NCI-H82 treated with DMSO at 0.1 percent for 48 hours (cell line): Measurements from ENCODE around the gene CGB5.
"Not testable (repeated sequence)": the region's sequence is repeated elsewhere in the genome, so short reads cannot be mapped to it uniquely, and the experiment has no call there.

ENCODE experiments used
- DNase-seq: peaks from one replicate; lab custom pipeline; 2025; ENCODE audit not compliant: unreplicated experiment; lab: John Stamatoyannopoulos, UW

The CGB5 gene

DNA sequence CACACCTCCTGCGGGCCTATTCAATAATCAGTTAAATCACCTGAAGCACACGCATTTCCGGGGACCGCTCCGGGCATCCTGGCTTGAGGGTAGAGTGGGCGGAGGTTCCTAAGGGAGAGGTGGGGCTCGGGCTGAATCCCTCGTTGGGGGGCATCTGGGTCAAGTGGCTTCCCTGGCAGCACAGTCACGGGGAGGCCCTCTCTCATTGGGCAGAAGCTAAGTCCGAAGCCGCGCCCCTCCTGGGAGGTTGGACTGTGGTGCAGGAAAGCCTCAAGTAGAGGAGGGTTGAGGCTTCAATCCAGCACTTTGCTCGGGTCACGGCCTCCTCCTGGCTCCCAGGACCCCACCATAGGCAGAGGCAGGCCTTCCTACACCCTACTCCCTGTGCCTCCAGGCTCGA, at the start of gene CGB5:
CGB5 (plus strand) TSS at position 301 of the 400 bp plus-strand sequence. CDS start 362 bp downstream, outside the sequence.
- not testable (repeated sequence) for DNase-seq

DNA sequence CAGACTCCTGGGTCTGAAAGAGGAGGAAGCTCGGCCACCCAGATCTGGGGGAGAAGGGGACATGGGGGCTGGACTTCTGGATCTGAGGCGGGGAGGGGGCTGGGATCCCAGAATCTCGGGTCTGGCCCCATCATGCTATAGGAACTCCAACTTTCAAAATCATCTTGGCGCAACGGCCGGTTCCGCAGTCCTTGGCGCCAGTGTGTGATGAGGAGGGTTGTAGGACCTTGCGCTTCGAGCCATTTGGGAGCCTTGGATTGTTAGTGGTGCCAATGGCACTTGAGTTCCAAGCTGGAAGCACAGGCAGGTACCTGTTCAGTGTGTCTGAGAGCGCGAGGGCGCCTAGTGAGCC, 49.6 kb upstream of the CGB5 start:
- DNase-seq = no peak

DNA sequence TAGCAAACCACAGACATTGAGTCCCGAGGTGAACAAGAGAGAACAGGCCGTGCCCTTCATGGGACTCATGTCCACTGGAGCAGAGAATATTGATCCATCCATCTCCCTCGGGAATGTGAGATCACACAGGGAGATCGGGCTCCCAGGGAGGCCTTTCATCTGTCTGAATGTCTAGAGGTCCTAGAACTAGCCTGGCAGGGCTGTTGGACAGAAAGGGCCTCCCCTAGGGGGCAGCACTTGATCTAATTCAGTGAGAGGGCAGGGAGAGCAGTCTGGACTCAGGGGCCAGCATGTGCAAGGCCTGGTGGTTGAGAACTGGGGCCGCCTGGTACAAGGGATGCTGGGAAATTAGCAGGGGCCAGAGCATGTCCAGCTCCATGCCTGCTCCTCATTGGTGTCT, 45.7 kb upstream of the CGB5 start:
- DNase-seq = peak; percentile 35

- no peak for DNase-seq
Observed at GRCh38 chr19:48999481-49000325, 43.9 kb upstream of the CGB5 start.

DNA sequence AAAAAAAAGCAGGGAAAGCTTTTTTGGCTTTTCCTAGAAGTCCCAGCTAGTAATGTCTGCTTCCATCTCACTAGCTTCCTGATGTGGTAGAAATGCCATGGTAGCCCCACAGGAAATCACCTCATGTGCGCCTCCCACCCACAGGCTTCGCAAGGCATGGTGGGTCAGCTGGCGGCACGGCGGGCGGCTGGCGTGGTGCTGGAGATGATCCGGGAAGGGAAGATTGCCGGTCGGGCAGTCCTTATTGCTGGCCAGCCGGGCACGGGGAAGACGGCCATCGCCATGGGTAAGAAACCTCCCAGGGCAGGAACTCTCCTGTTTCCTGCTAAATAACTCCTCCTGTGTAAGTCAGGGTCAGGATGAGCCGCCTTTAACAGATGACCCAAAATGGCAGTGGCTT, 39.5 kb upstream of the CGB5 start:
- DNase-seq = no peak

- DNase-seq = no peak
Observed at GRCh38 chr19:49004964-49005614, 38.6 kb upstream of the CGB5 start.

- DNase-seq = no peak
Observed at GRCh38 chr19:49006905-49007304, 36.7 kb upstream of the CGB5 start.

GRCh38 chr19:49009828-49010227, 33.8 kb upstream of the CGB5 start:
- no peak for DNase-seq

DNA sequence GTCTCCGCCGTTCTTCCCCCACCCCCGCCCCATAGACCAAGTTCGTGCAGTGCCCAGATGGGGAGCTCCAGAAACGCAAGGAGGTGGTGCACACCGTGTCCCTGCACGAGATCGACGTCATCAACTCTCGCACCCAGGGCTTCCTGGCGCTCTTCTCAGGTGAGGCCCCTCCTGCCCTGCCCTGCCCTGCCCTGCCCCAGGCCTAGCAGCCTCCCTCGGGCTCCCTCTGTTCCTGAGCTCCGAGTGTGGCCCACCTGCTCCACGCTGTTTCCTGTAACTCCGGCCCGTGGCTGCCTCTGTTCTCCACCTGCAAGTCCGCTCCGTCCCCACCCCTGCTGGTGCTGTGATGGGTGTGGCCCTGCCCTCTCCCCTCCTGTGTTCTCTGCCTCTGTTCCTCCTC, 33.2 kb upstream of the CGB5 start:
- DNase-seq = no peak

- DNase-seq = no peak
Observed at GRCh38 chr19:49011194-49011593, 32.5 kb upstream of the CGB5 start.

DNA sequence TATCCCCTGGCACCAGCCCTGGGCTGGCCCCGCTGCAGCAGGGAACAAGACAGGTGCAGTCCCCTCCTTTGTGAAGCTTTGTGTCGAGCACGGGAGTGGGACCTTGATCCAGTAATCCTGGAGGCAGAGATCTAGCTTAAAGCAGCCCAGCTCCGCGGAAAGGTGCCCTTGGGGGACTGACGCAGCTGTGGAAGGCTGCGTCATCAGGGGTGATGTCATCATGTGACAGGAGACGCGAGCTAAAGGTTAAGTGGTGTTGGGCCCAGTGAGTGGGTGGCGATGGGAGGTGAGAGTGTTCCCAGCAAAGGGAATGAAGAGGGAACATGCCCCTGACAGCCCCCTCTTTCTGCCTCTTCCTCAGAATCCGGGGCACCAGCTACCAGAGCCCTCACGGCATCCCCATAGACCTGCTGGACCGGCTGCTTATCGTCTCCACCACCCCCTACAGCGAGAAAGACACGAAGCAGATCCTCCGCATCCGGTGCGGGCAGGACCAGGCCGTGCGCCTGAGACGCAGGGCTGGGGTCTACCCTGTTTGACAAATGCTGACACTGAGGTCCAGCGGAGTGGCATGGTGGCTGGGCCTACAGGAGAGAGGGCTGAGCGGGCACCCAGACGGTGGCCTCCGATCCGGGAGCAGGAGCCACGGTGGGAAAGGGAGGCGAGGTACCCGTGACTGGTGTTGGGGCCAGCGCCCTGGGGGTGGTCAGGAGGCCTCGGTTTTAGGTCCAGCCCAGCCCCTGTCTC, 29.4 kb upstream of the CGB5 start:
- no peak for DNase-seq

DNA sequence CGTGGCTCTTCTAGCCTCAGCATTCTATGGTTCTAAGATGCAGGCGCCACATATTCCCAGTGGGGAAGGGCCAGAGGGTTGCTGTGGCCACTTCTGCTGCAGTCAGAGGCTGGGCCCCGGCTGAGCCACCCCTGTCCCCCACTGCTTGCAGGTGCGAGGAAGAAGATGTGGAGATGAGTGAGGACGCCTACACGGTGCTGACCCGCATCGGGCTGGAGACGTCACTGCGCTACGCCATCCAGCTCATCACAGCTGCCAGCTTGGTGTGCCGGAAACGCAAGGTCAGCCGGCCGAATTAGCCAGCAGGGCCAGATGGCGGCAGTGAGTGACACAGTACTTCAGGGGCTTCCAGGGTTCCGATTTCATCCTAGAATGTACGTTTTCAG, 28.8 kb upstream of the CGB5 start:
- DNase-seq = no peak

GRCh38 chr19:49016067-49016839, 27.4 kb upstream of the CGB5 start:
- no peak for DNase-seq

DNA sequence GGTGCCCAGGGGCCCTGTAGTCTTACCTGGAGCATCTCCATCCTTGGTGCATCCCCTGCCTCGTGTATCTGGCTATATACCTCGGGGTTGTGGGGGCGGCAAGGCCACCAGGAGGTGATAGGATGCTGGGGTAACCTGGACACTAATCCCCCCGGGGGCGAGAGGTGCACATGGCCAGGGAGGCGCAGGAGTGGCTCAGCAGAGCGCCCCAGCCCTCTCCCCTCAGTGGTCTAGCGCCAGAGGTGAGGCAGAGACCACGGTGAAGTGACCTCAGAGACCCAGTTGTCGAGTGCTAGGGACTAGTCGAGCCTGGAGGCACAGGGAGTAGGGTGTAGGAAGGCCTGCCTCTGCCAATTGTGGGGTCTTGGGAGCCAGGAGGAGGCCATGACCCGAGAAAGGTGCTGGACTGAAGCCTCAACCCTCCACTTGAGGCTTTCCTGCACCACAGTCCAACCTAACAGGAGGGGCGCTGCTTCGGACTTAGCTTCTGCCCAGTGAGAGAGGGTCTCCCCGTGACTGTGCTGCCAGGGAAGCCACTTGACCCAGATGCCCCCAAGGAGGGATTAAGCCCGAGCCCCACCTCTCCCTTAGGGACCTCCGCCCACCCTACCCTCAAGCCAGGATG, 26.5 kb upstream of the CGB5 start, which contains the start of gene LHB:
LHB (minus strand) TSS at position 51 of the 625 bp plus-strand sequence; CDS start at position 41, 10 bp downstream.
- DNase-seq = no peak

DNA sequence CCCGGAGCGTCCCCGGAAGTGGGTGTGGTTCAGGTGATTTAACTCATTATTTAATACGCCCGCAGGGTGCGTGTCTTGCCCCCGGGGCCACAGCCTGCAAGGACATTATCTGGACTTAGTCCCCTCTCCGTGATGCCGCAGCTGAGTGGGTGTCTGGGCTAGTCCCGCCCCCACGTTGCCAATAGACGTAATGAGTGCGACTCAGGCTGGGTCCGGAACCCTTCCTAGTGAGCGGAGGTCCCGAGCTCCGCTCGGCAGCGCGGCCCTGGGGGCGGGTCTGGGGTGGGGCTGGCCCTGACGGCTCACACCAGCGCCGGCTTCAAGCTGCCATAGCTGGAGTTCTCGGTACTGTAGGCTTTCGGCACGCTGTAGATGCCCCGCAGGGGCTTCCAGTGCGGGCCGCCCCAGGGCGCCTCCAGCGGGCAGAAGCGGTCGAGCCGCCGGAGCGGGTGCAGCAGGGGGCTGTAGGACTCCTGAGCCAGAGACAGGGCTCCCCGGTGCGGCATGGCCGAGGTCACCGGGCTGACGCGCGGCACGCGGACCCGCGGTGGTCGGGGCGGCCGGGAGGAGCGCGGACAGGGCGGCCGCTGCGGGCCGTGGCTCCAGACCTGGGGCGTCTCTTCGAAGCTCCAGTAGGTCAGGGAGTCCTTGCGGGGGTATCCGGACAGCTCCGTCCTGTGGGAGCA, 25.8 kb upstream of the CGB5 start:
- no peak for DNase-seq

DNA sequence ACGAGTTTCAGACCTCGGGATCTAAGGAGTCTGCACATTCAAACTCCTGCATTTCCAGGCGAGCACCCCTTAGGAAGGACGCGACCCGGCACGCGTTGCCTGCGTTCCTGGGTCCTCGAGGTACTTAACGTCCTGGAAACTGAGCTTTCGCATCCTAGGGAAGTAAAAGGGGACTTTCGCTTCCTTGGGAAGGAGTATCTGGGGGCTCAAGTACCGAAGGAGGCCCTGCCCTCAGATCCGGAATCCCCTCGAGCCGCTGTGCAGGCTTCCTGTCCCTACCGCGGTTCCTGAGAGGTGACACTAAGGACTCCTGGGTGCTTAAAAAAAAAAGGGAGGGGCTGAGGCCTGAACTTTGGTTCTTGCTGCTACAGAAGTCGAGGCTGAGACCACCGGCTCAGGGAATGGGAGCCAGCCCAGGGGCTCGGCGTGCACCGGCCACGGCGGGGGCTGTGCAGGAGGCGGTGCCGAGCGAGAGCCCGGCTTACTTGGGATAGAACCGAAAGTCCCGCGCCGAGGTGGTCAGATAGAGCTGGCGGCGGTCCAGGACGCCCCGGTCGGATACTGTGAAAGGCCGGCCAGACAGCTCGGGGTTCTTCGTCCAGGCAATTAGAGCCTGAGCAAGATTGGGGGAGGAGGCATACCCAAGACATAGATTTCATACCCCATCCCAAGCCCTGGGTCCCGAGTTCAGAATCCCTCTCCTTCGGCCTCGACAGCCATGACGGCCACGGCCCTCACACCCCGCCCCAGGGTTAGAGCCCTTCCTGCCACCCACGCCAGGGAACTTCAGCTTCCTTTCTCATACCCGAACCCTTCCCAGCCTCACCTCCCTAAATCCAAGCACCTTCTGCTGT, 25.0 kb upstream of the CGB5 start:
- DNase-seq = not testable (repeated sequence)

DNA sequence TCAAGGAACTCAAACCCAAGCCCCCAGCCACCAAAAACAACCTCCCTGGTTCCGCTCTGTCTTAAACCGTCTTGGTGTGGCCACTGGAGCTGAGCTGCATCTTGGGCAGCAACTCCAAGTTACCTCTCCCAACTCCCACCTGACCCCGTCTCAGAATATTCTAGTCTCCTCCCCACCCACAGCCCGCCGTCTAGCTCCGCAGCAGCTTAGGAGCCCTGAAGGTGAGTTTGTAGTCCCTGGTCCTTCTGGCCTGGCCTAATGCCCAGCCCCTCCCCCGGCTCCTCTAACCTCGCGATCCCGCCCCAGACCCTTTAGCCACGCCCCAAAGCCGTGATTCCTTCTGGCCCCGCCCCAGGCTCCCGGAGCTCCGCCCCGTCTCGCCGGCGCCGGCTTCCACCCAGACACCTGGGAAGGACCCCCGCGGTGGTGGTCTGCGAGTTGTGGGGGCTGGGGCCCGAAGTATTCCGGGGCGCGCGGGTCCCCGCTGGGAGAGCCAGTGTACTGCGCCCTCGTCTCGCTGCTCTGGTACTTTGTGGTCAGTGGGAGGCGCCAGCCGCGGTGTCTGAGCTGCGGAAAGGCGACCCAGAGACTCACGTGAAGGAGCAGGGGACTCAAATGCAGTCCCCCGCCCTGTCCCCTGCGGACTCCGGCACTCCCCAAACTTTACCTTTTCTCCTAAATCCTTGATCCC, 24.3 kb upstream of the CGB5 start:
- peak; percentile 41 for DNase-seq

GRCh38 chr19:49020342-49020741, 23.3 kb upstream of the CGB5 start:
- no peak for DNase-seq
